ENCODE data around the gene ADCYAP1R1. TPM values are rescaled to one million over a fixed set of nuclear protein-coding genes. Genes with fewer than 3 reads are reported as not detected.

Gene ADCYAP1R1
- total and polyA plus RNA-seq, 2 of the 8 experiments (the other 6 are each of a cell fraction or from before 2014, with no cell fraction given) = 14.4 to 14.6 TPM

DNA sequence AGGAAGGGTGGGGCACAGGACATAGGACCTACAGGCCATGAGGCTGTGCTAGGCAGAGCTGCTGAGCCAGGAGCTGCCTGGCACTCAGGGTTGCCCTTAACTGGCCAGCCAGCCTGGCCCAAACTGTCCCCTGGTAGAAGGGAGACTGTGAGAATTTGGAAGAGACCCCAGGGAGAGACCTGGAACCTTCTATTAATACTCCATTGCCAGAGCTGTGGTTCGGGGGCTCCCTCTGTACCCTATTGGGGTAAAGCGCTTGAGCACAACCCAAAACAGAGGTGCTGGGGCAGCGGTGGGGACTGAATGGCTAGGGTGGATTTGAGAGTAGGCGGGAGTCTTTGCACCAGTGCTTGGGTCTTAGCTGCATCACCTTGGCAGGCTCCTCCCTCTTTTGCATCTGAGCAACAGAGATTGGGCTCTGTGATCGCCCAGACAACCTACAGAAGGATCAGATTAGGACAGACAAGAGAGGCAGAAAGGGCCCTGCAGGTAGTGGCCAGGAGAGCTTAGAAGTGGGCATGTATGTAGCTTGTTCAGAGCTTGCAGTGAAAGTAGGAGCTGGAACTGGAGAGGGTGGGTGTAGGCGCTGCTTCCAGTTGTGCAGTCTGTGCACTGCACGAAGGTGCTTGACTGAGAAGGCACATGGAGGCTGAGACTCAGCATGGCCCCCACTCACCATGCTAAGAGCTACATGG lies 53.3 kb downstream of the ADCYAP1R1 start (continued):
- TF ChIP-seq, protein P1, sequence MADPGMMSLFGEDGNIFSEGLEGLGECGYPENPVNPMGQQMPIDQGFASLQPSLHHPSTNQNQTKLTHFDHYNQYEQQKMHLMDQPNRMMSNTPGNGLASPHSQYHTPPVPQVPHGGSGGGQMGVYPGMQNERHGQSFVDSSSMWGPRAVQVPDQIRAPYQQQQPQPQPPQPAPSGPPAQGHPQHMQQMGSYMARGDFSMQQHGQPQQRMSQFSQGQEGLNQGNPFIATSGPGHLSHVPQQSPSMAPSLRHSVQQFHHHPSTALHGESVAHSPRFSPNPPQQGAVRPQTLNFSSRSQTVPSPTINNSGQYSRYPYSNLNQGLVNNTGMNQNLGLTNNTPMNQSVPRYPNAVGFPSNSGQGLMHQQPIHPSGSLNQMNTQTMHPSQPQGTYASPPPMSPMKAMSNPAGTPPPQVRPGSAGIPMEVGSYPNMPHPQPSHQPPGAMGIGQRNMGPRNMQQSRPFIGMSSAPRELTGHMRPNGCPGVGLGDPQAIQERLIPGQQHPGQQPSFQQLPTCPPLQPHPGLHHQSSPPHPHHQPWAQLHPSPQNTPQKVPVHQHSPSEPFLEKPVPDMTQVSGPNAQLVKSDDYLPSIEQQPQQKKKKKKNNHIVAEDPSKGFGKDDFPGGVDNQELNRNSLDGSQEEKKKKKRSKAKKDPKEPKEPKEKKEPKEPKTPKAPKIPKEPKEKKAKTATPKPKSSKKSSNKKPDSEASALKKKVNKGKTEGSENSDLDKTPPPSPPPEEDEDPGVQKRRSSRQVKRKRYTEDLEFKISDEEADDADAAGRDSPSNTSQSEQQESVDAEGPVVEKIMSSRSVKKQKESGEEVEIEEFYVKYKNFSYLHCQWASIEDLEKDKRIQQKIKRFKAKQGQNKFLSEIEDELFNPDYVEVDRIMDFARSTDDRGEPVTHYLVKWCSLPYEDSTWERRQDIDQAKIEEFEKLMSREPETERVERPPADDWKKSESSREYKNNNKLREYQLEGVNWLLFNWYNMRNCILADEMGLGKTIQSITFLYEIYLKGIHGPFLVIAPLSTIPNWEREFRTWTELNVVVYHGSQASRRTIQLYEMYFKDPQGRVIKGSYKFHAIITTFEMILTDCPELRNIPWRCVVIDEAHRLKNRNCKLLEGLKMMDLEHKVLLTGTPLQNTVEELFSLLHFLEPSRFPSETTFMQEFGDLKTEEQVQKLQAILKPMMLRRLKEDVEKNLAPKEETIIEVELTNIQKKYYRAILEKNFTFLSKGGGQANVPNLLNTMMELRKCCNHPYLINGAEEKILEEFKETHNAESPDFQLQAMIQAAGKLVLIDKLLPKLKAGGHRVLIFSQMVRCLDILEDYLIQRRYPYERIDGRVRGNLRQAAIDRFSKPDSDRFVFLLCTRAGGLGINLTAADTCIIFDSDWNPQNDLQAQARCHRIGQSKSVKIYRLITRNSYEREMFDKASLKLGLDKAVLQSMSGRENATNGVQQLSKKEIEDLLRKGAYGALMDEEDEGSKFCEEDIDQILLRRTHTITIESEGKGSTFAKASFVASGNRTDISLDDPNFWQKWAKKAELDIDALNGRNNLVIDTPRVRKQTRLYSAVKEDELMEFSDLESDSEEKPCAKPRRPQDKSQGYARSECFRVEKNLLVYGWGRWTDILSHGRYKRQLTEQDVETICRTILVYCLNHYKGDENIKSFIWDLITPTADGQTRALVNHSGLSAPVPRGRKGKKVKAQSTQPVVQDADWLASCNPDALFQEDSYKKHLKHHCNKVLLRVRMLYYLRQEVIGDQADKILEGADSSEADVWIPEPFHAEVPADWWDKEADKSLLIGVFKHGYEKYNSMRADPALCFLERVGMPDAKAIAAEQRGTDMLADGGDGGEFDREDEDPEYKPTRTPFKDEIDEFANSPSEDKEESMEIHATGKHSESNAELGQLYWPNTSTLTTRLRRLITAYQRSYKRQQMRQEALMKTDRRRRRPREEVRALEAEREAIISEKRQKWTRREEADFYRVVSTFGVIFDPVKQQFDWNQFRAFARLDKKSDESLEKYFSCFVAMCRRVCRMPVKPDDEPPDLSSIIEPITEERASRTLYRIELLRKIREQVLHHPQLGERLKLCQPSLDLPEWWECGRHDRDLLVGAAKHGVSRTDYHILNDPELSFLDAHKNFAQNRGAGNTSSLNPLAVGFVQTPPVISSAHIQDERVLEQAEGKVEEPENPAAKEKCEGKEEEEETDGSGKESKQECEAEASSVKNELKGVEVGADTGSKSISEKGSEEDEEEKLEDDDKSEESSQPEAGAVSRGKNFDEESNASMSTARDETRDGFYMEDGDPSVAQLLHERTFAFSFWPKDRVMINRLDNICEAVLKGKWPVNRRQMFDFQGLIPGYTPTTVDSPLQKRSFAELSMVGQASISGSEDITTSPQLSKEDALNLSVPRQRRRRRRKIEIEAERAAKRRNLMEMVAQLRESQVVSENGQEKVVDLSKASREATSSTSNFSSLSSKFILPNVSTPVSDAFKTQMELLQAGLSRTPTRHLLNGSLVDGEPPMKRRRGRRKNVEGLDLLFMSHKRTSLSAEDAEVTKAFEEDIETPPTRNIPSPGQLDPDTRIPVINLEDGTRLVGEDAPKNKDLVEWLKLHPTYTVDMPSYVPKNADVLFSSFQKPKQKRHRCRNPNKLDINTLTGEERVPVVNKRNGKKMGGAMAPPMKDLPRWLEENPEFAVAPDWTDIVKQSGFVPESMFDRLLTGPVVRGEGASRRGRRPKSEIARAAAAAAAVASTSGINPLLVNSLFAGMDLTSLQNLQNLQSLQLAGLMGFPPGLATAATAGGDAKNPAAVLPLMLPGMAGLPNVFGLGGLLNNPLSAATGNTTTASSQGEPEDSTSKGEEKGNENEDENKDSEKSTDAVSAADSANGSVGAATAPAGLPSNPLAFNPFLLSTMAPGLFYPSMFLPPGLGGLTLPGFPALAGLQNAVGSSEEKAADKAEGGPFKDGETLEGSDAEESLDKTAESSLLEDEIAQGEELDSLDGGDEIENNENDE (IDR thresholded peaks at IDR 0.05; ENCODE audit: insufficient replicate concordance, low read length) = no peak
- TF ChIP-seq TAF1 (IDR thresholded peaks at IDR 0.05; ENCODE audit: low read depth, low read length) (no peak), EP300 (IDR thresholded peaks at IDR 0.05; ENCODE audit: borderline replicate concordance in 1 of 2, low read depth in 2 of 2, low read length in 2 of 2) (no peak), SP1 (IDR thresholded peaks at IDR 0.05; ENCODE audit: low read depth, low read length) (no peak), YY1 (IDR thresholded peaks at IDR 0.05; ENCODE audit: low read depth, low read length) (no peak), HDAC6 (IDR thresholded peaks at IDR 0.05; ENCODE audit: low read depth, low read length) (no peak), KDM5A (IDR thresholded peaks at IDR 0.05; ENCODE audit: low read length) (no peak), TCF12 (IDR thresholded peaks at IDR 0.05; ENCODE audit: low read depth, low read length) (no peak)
- TF ChIP-seq, protein P2, sequence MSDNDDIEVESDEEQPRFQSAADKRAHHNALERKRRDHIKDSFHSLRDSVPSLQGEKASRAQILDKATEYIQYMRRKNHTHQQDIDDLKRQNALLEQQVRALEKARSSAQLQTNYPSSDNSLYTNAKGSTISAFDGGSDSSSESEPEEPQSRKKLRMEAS (IDR thresholded peaks at IDR 0.05) = no peak
- TF ChIP-seq, protein P3, sequence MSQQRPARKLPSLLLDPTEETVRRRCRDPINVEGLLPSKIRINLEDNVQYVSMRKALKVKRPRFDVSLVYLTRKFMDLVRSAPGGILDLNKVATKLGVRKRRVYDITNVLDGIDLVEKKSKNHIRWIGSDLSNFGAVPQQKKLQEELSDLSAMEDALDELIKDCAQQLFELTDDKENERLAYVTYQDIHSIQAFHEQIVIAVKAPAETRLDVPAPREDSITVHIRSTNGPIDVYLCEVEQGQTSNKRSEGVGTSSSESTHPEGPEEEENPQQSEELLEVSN (IDR thresholded peaks at IDR 0.05) = no peak
